HG02759 (cell line): ENCODE data around the gene GRIN3B.

Experiments
- ATAC-seq: cut with Tn5 transposase; IDR thresholded peaks from one replicate; pipeline ENCODE4 v1.9.1; 2021; ENCODE audit warnings: mild to moderate bottlenecking, moderate library complexity; ENCODE audit not compliant: unreplicated experiment

GRIN3B gene

DNA sequence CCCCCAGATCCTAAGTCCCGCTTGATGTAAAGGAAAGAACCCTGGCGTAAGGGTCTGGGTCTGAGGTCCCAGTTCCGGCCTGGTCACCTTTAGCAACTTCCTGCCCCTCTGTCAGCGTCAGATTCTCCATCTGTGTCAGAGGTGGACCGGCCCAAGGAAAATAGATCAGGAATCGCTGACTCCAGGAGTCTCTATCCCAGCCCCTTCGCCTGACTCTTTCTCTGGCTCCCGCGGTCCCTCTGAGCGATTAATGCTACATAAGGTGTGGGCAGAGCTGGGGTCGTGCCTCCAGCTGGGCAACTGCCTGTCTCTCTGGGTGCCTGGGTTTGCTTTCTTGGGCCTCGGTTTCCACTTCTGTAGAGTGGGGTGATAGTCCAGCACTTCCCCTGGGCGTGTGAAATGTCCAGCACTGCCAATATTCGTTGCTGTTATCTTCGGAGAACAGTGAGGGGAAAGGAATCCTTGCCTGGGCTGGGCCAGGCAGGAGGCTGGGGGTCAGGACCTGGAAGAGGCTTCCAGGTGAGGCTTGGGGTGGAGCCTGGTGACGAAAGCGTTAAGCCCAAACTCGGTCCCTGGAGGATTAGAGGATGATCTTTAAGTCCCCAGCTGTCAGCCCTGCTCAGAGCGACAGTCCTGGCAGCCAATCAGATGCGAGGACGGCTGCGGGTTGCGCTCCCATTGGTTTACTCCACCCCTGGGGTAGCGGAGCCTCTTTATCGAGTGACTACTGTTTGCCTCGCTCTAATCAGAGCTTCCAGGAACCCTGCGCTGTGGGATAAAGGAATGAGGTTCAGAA is 40.5 kb downstream of the GRIN3B start:
- peak; percentile 36 for ATAC-seq

DNA sequence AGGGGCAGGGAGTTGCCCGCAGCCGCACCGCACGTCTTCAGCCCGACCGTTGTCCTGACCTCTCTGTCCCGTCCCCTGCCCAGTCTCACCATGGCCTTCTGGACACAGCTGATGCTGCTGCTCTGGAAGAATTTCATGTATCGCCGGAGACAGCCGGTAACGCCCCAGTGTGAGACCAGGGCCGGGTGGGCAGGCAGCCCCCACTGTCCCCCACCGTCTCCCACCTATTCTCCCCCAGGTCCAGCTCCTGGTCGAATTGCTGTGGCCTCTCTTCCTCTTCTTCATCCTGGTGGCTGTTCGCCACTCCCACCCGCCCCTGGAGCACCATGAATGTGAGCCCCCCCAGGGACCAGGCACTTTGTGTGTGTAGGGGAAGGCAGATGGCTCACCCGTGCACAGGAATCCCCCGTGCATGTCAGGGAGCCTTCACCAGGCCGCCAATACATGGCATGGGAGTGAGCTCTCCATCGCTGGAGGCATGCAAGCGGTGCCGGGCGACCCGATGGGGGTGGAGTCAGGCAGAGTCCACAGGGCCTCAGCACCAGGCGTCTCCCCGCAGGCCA is 41.1 kb downstream of the GRIN3B start:
- no peak for ATAC-seq

GRCh38 chr19:1041835-1042685 is 41.8 kb downstream of the GRIN3B start:
- no peak for ATAC-seq

DNA sequence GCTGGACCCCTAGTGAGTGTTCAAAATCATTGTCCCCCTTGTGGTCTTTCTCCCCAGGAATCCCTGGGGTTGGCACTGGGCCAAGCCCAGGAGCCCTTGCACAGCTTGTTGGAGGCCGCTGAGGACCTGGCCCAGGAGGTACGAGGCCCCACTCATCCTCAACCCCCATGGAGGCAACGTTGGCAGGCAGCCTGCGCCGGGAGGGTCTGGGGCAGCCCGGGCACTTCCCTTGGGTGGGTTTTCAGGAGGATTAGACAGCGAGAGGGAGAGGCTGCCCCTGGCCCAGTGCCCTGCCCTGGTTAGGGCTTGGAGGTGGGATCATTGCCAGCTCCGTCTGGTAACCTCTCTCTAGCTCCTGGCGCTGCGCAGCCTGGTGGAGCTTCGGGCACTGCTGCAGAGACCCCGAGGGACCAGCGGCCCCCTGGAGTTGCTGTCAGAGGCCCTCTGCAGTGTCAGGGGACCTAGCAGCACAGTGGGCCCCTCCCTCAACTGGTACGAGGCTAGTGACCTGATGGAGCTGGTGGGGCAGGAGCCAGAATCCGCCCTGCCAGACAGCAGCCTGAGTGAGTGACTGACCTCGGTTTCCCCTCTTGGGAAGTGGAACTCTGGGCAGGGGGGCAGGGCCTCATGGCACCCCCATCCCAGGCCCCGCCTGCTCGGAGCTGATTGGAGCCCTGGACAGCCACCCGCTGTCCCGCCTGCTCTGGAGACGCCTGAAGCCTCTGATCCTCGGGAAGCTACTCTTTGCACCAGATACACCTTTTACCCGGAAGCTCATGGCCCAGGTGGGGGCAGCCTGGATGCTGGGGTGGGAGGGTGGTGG is 42.7 kb downstream of the GRIN3B start:
- ATAC-seq = no peak

DNA sequence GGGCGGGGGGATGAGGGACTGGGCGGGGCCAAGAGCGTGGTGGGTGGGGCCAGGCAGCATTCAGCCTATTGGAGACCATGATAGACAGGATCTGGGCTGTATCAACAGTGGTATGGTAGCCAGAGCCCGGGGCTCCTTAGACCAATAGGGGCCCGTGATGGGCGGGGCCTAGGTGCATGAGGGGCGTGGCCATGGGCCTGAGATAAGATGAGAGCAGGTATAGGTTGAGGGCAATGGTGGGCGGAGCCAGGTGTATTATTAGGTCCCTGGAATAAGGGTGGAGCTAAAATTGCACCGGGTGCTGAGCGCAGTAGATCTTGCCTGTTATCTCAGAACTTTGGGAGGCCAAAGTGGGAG is 45.0 kb downstream of the GRIN3B start:
- no peak for ATAC-seq

- no peak for ATAC-seq
Measured at GRCh38 chr19:1046117-1046626, 46.0 kb downstream of the GRIN3B start.

DNA sequence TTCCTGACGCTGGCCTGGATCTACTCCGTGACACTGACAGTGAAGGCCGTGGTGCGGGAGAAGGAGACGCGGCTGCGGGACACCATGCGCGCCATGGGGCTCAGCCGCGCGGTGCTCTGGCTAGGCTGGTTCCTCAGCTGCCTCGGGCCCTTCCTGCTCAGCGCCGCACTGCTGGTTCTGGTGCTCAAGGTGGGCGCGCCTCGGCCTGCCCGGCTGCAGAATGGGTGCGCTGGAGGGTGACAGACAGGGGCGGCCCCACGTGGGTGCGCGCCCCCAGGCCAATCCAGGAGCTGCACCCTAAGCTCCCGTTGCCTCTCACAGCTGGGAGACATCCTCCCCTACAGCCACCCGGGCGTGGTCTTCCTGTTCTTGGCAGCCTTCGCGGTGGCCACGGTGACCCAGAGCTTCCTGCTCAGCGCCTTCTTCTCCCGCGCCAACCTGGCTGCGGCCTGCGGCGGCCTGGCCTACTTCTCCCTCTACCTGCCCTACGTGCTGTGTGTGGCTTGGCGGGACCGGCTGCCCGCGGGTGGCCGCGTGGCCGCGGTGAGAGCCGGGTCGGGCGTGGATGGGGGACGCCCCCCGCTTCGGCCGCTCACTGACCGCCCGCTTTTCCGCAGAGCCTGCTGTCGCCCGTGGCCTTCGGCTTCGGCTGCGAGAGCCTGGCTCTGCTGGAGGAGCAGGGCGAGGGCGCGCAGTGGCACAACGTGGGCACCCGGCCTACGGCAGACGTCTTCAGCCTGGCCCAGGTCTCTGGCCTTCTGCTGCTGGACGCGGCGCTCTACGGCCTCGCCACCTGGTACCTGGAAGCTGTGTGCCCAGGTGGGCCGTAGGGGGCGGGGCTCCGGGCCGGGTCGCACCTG is 46.8 kb downstream of the GRIN3B start:
- ATAC-seq = no peak

DNA sequence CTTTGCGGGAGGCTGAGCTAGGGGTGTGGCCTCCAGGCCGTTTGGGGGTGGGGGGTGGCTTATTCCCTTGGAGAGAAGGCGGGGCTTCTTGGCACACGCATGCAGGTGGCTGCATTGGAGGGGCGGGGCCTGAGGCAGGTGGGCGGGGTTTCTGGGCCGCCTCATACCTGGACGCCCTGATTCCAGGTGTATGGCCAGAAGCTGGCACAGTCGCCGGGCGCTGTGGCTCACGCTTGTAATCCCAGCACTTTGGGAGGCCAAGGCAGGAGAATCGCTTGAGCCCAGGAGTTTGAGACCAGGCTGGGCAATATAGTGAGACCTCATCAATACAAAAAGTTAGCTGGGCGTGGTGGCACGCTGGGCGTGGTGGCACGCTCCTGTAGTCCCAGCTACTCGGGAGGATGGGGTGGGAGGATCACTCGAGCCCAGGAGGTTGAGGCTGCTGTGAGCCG is 47.5 kb downstream of the GRIN3B start:
- no peak for ATAC-seq

GRCh38 chr19:1049106-1049505 is 48.9 kb downstream of the GRIN3B start:
- no peak for ATAC-seq

DNA sequence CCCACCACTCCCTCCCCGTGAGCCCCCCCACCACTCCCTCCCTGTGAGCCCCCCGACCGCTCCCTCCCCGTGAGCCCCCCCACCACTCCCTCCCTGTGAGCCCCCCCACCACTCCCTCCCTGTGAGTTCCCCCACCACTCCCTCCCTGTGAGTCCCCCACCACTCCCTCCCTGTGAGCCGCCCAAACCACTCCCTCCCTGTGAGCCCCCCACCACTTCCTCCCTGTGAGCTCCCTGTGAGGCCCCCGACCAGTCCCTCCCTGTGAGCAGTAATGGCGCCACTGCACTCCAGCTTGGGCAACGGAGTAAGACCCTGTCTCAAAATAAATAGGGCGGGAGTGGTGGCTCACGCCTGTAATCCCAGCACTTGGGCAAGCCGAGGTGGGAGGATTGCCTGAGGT is 49.6 kb downstream of the GRIN3B start:
- no peak for ATAC-seq

GRCh38 chr19:1050989-1051788 is 51.0 kb downstream of the GRIN3B start:
- ATAC-seq = no peak

GRCh38 chr19:1051791-1052190 is 51.6 kb downstream of the GRIN3B start:
- ATAC-seq = no peak

GRCh38 chr19:1052349-1052975 is 52.2 kb downstream of the GRIN3B start:
- no peak for ATAC-seq

GRCh38 chr19:1053176-1054101 is 53.2 kb downstream of the GRIN3B start:
- no peak for ATAC-seq

DNA sequence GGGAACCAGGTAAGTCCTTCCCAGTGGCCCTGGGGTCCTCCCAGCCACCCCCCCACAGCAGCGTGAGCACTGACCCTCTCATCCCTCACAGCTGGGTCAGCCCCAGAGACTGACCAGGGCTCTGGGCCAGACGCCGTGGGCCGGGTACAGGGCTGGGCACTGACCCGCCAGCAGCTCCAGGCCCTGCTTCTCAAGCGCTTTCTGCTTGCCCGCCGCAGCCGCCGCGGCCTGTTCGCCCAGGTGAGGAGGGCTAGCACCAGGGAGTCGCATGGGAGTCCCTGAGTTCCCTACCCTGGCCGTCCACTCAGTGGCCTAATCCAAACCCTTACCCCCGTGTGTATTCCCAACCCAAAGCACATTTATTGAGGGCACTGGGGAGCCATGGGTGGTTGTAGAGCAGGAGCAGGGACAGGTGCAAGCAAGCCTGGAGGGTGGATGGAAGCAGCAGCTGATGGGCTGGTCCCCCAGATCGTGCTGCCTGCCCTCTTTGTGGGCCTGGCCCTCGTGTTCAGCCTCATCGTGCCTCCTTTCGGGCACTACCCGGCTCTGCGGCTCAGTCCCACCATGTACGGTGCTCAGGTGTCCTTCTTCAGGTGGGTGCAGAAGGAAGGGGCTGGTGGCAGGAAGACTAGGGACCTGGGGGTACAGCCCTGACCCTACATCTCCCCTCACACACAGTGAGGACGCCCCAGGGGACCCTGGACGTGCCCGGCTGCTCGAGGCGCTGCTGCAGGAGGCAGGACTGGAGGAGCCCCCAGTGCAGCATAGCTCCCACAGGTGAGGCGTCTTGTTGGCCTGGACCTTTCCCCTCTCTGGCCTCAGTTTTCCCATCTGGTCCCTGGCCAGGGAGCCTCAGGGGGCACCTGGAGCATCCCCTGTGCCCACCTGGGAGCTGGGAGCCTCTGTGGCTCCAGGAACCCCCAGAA is 54.1 kb downstream of the GRIN3B start:
- ATAC-seq = no peak

DNA sequence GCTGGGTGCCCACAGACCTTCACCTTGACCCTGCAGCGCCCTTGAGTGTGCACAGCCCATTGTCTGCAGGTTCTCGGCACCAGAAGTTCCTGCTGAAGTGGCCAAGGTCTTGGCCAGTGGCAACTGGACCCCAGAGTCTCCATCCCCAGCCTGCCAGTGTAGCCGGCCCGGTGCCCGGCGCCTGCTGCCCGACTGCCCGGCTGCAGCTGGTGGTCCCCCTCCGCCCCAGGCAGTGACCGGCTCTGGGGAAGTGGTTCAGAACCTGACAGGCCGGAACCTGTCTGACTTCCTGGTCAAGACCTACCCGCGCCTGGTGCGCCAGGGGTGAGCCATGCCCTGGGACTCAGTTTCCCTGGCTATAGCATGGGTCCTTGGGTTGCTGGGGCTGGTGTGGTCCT is 54.8 kb downstream of the GRIN3B start:
- ATAC-seq = no peak
